ENCODE data around the gene UTP11.

- TF ChIP-seq CTCF (IDR thresholded peaks at IDR 0.05) (no peak), POLR2A (IDR thresholded peaks at IDR 0.05) (no peak)
Observed at GRCh38 chr1:37965301-37965700, 47.2 kb upstream of the UTP11 start.
